Right lobe of liver (tissue), 6 donors: ENCODE measurements around the gene ZNF644. TPM values are rescaled to one million over a fixed set of nuclear protein-coding genes. Genes with fewer than 3 reads are reported as not detected.

Source experiments
- ATAC-seq, 4 donors: fragments of 200-7000 bp; cut with Tn5 transposase; one replicate each; pipeline ENCODE4 v1.9.1; 2020; ENCODE audit warnings: mild to moderate bottlenecking in 4 of 4, moderate library complexity in 4 of 4
- DNase-seq, 3 donors: peaks; one replicate each; pipeline ENCODE4 v3.0.0-alpha.2; 2020
- H3K27ac ChIP-seq, 3 donors: fragments of 200-600 bp; one replicate each; pipeline ENCODE4 v1.8.0; 2022
- H3K27me3 ChIP-seq, 2 donors: fragments of 200-600 bp; one replicate each; pipeline ENCODE4 v1.8.0; 2022
- H3K36me3 ChIP-seq, 4 donors: fragments of 200-600 bp; sonication (generic) in 1 of 4; one replicate each; pipeline versions ENCODE4 v1.5.1 to v1.8.0; 2017 to 2022; ENCODE audit warnings: control low read depth in 1 of 4
- H3K4me1 ChIP-seq, 4 donors: fragments of 200-600 bp; sonication (generic) in 1 of 4; one replicate each; pipeline versions ENCODE4 v1.5.1 to v1.8.0; 2017 to 2022; ENCODE audit warnings: control low read depth in 1 of 4
- H3K4me3 ChIP-seq, 3 donors: fragments of 200-600 bp; one replicate each; pipeline ENCODE4 v1.8.0; 2022
- H3K9me3 ChIP-seq, 4 donors: fragments of 200-600 bp; sonication (generic) in 1 of 4; one replicate each; pipeline versions ENCODE4 v1.5.1 to v1.8.0; 2017 to 2022; ENCODE audit warnings: control low read depth in 1 of 4
- POLR2A ChIP-seq: fragments of 450-650 bp; IDR thresholded peaks from one replicate; pipeline ENCODE4 v1.6.1; 2017; ENCODE audit warnings: antibody characterized with exemption, mild to moderate bottlenecking
- WGBS: methylation state at CpG from one replicate; pipeline ENCODE4 v1.1.6; 2018; ENCODE audit warnings: low coverage, low lambda C conversion rate; ENCODE audit not compliant: insufficient coverage; ENCODE audit errors: missing lambda C conversion rate; 5-methylcytosine and 5-hydroxymethylcytosine counted together
- intact Hi-C, 2 donors: fragments of 100-400 bp; cut with DNase I; formaldehyde crosslinking; loops; one replicate each; pipeline versions ENCODE4 v1.11.2 to v1.14.1; 2022
- total RNA-seq, 6 experiments: library from RNA; depleted of rRNA in 2 of 6; stranded (reverse); fragments of >200 nt in 2 of 6; fragmentation: NEBNext Ultra II Directional in 3 of 6; extraction: Animal tissue kit (Norgen Biotek cat#: 25700) in 3 of 6; gene quantifications; one replicate each; pipeline versions ENCODE4 v1.1.0 to v1.2.4, GENCODE V29; 2016 to 2023
- TF ChIP-seq, protein P1 (sequence below), 4 donors: fragments of 200-600 bp in 3 of 4; fragments of 450-650 bp in 1 of 4; IDR thresholded peaks; one replicate each; pipeline versions ENCODE4 v1.5.1 to v1.8.0; 2016 to 2022; ENCODE audit warnings: antibody characterized with exemption in 4 of 4, mild to moderate bottlenecking in 2 of 4
- donor health status: DM: no; HTN: yes; CAD: no.
- donor health status: DM: no; HTN: no; CAD: no.
- donor health status: DM: no; HTN: no; CAD: no.
- donor health status: DM: no; HTN: yes; CAD: no.
- donor health status: DM: no; HTN: yes; CAD: no.

ZNF644 gene
- total RNA-seq, 6 experiments from 2014 or later: 19.3 to 26.9 (median 19.9) TPM

DNA sequence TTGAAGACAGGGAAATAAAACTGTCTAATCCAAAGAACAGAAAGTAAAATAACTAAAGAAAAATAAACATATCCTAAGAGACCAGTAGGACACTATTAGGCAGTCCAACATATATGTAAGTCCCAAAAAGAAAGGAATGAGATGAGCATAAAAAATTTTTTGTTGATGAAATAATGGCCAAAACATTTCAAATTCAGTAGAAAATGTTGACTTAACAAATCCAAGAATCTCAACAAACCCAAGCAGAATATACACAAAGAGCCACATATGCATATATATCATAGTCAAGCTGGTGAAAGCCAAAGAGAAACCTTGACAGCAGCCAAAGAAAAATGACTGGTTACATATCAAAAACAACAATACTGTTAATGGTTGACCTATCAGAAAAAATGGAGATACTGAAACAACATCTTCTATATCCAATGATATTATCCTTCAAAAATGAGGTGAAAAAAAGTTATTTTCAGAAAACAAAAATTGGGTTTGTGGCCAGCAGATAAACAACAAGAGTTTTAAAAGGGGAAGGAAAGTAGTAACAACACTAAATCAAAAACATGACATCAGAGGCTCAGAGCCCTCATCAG lies 26.4 kb downstream of the ZNF644 start:
- TF ChIP-seq, protein P1, sequence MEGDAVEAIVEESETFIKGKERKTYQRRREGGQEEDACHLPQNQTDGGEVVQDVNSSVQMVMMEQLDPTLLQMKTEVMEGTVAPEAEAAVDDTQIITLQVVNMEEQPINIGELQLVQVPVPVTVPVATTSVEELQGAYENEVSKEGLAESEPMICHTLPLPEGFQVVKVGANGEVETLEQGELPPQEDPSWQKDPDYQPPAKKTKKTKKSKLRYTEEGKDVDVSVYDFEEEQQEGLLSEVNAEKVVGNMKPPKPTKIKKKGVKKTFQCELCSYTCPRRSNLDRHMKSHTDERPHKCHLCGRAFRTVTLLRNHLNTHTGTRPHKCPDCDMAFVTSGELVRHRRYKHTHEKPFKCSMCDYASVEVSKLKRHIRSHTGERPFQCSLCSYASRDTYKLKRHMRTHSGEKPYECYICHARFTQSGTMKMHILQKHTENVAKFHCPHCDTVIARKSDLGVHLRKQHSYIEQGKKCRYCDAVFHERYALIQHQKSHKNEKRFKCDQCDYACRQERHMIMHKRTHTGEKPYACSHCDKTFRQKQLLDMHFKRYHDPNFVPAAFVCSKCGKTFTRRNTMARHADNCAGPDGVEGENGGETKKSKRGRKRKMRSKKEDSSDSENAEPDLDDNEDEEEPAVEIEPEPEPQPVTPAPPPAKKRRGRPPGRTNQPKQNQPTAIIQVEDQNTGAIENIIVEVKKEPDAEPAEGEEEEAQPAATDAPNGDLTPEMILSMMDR (IDR thresholded peaks at IDR 0.05): no peak
- TF ChIP-seq POLR2A: no peak
- Histone ChIP-seq H3K4me3 (no peak overlapping the region), H3K36me3 (no peaks in the 10 kb centered on the region), H3K4me1 (peaks cover 0 to 25% (median 4%) of the 10 kb centered on the region in 4 donors), H3K9me3 (no peaks in the 10 kb centered on the region), H3K27ac (no peak overlapping the region), H3K27me3 (no peaks in the 10 kb centered on the region)
- intact Hi-C loops: no loop called here
- DNase-seq: no peak
- ATAC-seq: no peak

DNA sequence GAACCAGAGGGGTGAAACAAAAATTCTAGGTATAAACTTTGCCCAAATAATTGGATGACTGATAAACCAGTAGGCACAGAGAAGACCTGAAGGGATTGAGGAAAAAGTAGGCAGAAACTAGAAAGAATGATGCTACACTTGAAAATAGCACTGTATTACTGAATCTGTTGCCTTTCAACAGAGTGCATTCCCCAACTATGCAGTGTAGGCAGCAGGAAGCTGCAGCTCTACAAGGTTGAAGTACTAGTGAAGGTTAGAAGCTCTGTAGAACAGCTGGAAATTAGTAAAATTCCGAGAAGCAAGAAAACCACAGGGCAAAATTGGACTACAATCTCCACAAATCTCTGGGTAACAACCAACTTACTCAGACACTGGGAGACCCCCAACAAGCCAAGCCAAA lies 27.4 kb downstream of the ZNF644 start:
- DNase-seq (no peak), ATAC-seq (no peak)
- Histone ChIP-seq H3K36me3 (no peaks in the 10 kb centered on the region), H3K4me1 (peaks cover 0 to 25% (median 4%) of the 10 kb centered on the region in 4 donors), H3K4me3 (no peak overlapping the region), H3K9me3 (no peaks in the 10 kb centered on the region), H3K27me3 (no peaks in the 10 kb centered on the region), H3K27ac (no peak overlapping the region)
- TF ChIP-seq, protein P1 (IDR thresholded peaks at IDR 0.05): no peak
- TF ChIP-seq POLR2A: no peak
- WGBS: 100% methylated on average over 1 of the region's 1 CpG
- intact Hi-C loops: no loop called here

DNA sequence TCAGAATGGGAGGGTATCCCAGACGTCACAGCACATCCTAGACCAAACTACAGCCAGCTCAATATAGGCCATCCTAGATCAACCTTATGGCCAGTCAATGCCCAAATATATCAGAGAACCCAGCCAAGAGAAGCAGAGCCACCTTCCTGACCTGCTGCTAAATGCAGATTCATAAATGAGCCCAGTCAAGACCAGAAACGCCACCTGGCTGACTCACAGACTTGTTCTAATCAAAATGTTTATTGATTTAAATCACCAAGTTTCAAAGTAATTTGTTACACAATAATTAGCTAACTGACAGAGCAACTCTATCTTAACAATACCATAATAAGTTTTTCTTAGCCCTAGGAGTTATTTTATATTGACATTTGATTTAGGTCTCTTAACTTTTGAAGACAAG lies 28.6 kb downstream of the ZNF644 start:
- peak in 3 of 4 donors; percentile 41 to 75 (median 45) for ATAC-seq
- intact Hi-C loops: no loop called here
- WGBS: 34% methylated on average over 2 of the region's 2 CpGs

DNA sequence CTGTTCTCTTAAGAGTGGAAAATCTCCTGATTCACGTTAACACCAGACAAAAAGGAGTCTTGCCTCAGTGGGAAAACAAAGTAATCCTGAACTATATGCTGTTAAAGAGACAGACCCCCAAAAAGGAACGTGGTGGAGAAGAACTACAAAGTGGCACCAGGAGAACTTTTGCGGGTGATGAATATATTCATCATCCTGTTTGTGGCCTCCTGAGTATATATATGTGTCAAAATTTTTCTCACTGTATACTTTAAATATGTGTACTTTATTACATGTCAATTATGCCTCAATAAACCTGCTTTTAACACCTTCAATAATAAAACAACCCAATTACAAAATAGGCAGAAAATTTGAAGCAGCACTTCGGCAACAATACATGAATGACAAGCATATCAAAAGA lies 31.1 kb downstream of the ZNF644 start:
- H3K4me1 ChIP-seq: peaks cover 0 to 16% (median 4%) of the 10 kb centered on the region in 4 donors
- WGBS: 89% methylated on average over 4 of the region's 4 CpGs
- H3K36me3 ChIP-seq: no peaks in the 10 kb centered on the region
- H3K27ac ChIP-seq: no peak overlapping the region
- H3K9me3 ChIP-seq: peaks cover 0 to 6% (median 0%) of the 10 kb centered on the region in 4 donors
- ATAC-seq (no peak), DNase-seq (no peak)
- no peak for TF ChIP-seq POLR2A
- TF ChIP-seq, protein P1 (IDR thresholded peaks at IDR 0.05): no peak
- intact Hi-C loops: no loop called here
- H3K4me3 ChIP-seq: no peak overlapping the region
- H3K27me3 ChIP-seq: no peaks in the 10 kb centered on the region

More for the DNA sequence above, 28.6 kb downstream of the ZNF644 start:
- Histone ChIP-seq H3K27me3 (no peaks in the 10 kb centered on the region), H3K36me3 (no peaks in the 10 kb centered on the region), H3K4me1 (peaks cover 0 to 25% (median 4%) of the 10 kb centered on the region in 4 donors), H3K27ac (no peak overlapping the region), H3K9me3 (no peaks in the 10 kb centered on the region), H3K4me3 (no peak overlapping the region)
- no peak for DNase-seq
- TF ChIP-seq POLR2A: no peak
- TF ChIP-seq, protein P1 (IDR thresholded peaks at IDR 0.05): no peak

DNA sequence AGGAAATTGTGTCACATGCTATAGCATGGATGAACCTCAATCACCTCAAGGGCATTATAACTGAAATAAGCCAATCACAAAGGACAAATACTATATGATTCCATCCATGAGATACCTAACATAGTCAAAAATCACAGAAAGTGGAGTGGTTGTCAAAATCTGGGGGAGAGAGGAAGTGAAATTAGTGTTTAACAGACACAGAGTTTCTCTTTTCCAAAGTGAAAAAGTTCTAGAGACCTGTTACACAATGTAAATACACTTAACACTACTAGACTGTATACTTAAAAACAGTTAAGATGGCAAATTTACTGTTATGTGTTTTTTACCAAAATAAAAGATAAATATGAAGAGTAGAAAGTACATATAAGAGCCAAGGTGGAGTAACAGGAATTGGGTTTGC lies 31.8 kb downstream of the ZNF644 start:
- no peak overlapping the region for H3K4me3 ChIP-seq
- H3K27me3 ChIP-seq: no peaks in the 10 kb centered on the region
- peaks cover 0 to 19% (median under 1%) of the 10 kb centered on the region in 4 donors for H3K4me1 ChIP-seq
- H3K27ac ChIP-seq: no peak overlapping the region
- DNase-seq: no peak
- H3K9me3 ChIP-seq: peaks cover 0 to 6% (median 0%) of the 10 kb centered on the region in 4 donors
- ATAC-seq: peak in 2 of 4 donors; percentile 32 to 47
- TF ChIP-seq, protein P1 (IDR thresholded peaks at IDR 0.05): no peak
- no peak for TF ChIP-seq POLR2A
- intact Hi-C loops: no loop called here
- no peaks in the 10 kb centered on the region for H3K36me3 ChIP-seq
